Vagina (tissue), 2 donors: ENCODE measurements around the gene PARD3.

Source experiments
- POLR2A ChIP-seq, 2 donors: fragments of 450-650 bp; IDR thresholded peaks; one replicate each; pipeline ENCODE4 v1.6.1; 2017; ENCODE audit warnings: antibody characterized with exemption in 2 of 2, mild to moderate bottlenecking in 2 of 2, moderate library complexity in 2 of 2
- POLR2AphosphoS5 ChIP-seq, 2 donors: sonication (generic); formaldehyde crosslinking; IDR thresholded peaks; one replicate each; pipeline ENCODE4 v1.9.0; 2017; ENCODE audit warnings: antibody characterized with exemption in 2 of 2, mild to moderate bottlenecking in 2 of 2, low read depth in 1 of 2; ENCODE audit not compliant: insufficient read depth in 1 of 2
- TF ChIP-seq, protein P1 (sequence below), 3 experiments: fragments of 450-650 bp in 2 of 3; fragments of 200-600 bp in 1 of 3; sonication (generic) in 1 of 3; IDR thresholded peaks; one replicate each; pipeline ENCODE4 v1.5.1; 2017 to 2019; ENCODE audit warnings: antibody characterized with exemption in 3 of 3, mild to moderate bottlenecking in 2 of 3, moderate library complexity in 2 of 3

DNA sequence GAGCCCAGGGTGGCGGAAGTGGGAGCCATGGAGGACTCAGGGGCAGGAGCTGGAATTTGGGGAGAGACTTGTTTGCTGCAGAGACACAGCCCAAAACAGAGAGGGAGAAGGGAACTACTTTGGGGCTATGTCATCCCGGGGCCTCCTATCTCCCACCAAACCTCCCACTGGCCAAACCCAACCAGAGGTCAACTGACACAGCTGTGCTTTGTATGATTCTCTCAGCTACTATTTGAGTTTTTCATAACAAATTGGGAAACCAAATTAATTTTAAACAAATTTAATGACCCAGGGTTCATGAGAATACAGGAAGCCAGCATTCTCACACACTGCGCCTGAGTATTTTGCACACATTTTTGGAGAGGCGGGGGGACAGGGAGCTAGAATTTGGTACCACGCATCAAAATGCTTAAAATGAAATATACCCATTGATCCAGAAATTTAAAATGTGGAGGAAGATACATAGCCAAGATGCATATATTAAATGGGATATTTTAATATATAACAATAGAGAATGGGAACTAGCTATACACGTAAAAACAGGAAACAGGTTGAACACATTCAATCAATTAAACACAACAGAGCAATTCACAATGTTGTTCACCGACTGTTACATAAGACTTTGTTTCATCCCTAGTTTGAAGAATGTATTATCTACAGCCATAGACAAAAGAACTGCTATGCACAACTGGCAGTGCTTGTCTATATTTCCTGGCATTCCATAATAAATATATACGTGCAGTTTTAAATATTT, 105.3 kb downstream of the PARD3 start:
- TF ChIP-seq, protein P1, sequence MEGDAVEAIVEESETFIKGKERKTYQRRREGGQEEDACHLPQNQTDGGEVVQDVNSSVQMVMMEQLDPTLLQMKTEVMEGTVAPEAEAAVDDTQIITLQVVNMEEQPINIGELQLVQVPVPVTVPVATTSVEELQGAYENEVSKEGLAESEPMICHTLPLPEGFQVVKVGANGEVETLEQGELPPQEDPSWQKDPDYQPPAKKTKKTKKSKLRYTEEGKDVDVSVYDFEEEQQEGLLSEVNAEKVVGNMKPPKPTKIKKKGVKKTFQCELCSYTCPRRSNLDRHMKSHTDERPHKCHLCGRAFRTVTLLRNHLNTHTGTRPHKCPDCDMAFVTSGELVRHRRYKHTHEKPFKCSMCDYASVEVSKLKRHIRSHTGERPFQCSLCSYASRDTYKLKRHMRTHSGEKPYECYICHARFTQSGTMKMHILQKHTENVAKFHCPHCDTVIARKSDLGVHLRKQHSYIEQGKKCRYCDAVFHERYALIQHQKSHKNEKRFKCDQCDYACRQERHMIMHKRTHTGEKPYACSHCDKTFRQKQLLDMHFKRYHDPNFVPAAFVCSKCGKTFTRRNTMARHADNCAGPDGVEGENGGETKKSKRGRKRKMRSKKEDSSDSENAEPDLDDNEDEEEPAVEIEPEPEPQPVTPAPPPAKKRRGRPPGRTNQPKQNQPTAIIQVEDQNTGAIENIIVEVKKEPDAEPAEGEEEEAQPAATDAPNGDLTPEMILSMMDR (IDR thresholded peaks at IDR 0.05), result no peak
- TF ChIP-seq POLR2AphosphoS5 (IDR thresholded peaks at IDR 0.05; ENCODE audit: insufficient read depth in 1 of 2, low read depth in 1 of 2) (no peak), POLR2A (IDR thresholded peaks at IDR 0.05) (no peak)
